ENCODE data around the gene HIKESHI.
"Not testable (repeated sequence)": the region's sequence is repeated elsewhere in the genome, so short reads cannot be mapped to it uniquely, and the experiment has no call there.

The HIKESHI gene

DNA sequence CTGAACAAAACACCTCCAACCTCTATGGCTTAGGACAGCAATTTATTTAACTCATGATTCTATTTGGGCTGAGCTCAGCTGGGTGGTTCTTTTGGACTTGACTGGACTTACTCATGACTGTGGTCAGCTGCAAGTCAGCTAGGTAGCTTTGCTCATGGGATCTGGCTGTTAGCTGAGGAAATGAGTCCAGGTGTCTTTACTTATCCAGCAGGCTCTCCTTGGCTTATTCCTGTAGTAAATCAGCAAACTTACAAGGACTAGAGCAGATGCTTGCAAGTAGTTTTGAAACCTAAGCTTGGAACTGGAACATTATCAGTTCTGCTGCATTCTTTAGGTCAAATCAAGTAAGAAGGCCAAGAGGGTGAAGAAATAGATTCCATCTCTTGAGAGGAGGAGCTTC is 8.0 kb upstream of the HIKESHI start:
- DNase-seq: no peak

DNA sequence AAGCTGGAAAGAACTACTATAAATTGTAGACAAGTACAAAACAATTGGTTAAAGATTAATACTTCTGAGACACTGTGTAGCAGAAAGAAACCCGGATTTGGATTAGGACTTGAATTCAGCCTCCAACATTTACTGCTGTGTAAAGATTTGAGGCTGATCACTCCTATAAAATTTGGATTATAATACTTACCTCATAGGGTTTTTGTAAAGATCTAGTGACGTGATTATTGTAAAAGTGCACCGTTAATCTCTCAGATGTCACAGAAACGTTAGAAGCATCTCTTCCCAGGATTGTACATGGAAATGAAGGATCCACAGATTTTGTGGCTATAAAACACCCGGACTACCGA is 323 bp upstream of the HIKESHI start:
- DNase-seq: no peak

DNA sequence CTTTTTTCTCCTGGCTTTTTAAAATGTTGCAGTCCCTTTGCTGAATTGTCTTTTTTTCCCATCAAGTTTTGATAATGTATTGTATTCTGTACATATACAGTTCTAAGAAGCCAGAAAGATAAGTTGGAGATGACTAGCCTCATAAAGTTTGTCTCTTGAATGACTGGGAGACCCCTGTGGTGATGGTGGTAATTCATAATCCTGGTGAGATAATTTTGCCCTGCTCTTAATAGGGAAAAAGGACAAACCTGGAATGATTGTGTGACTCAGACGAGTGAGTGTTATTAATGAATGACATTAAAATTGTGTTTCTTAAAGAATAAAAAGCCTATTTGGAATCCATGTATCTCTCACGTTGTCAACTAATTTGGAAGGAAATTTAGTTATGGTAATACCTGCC is 1.2 kb downstream of the HIKESHI start:
- DNase-seq: no peak

DNA sequence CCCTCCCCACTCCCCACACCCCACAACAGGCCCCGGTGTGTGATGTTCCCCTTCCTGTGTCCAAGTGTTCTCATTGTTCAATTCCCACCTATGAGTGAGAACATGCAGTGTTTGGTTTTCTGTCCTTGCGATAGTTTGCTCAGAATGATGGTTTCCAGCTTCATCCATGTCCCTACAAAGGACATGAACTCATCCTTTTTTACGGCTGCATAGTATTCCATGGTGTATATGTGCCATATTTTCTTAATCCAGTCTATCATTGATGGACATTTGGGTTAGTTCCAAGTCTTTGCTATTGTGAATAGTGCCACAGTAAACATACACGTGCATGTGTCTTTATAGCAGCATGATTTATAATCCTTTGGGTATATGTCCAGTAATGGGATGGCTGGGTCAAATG is 6.7 kb downstream of the HIKESHI start:
- DNase-seq: not testable (repeated sequence)

DNA sequence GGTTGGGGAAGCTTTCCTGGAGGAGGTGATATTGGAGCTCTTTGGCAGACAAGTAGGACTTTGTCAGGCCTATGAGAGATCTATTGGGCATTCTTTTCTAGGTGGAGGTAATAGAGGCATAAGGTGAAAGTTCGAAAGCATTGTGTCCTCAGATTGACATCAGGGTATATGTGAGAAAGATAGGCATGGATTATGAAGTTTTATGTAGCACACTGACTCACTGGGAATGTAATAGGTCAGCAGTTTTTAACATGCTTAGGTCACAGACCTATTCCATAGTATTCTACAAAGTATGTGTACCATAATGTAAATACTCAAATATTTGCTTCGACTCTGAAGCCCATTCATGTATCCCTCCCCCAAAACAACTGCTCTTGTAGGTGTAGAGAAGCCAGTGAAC is 11.8 kb downstream of the HIKESHI start:
- DNase-seq: no peak

DNA sequence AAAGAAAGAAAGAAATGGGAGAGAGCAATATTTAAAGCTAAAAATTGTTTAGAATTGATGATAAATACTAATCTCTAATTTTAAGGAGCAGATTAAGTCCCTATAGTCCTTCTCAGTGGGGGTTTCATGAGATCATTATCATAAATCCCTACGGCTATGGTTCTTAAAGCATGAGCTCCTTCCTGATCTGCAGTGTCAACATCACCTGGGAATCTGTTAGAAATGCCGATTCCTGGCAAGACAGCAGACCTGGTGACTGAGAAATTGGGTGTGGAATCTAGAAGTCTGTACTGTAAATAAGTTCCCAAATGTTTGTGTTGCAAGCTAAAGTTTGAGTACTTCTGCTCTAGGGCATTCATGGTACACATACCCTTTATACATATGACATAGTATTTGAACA is 12.6 kb downstream of the HIKESHI start:
- no peak for DNase-seq

DNA sequence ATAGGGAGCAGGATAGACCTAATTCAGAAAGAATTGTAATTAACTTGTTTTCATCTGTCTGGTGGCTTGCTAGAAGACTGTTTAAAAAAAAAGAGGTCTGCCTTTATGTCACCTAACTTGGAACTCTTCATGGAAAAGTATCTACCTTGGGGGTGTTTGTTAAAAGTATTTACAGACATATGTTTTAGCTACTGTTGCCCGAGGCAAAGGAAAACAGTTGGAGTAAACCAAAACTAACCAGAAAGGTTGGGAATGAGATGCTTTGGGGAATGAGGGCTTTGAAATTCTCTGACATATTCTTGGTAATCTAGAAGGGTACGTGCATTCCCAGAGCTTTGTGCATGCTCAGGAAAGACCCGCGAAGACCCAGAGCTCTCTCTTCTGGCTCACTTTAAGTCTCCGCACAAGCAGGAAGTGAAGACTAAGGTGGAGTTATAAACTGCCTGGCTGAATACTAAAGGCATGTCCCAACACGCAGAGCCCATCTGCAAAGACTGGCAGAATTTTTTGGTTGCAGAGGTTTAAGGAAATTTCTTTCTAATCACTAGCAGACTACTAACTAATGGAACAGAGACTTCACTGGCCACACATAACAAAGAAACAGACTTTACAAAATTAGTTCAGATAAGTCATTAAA is 33.2 kb downstream of the HIKESHI start:
- no peak for DNase-seq

DNA sequence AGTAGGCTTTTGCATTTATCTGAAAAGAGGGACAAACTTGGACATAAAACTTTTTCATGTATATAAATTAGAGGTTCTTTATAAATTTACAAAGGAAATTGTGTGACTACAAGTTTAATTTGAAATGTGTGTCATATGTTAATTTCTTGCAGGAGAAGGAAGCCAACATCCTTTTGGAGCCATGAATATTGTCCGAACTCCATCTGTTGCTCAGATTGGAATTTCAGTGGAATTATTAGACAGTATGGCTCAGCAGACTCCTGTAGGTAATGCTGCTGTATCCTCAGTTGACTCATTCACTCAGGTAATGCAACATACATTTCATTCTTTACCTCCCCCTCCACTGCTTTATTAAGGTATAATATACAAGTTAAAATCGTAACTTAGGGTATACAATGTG is 35.2 kb downstream of the HIKESHI start:
- no peak for DNase-seq

DNA sequence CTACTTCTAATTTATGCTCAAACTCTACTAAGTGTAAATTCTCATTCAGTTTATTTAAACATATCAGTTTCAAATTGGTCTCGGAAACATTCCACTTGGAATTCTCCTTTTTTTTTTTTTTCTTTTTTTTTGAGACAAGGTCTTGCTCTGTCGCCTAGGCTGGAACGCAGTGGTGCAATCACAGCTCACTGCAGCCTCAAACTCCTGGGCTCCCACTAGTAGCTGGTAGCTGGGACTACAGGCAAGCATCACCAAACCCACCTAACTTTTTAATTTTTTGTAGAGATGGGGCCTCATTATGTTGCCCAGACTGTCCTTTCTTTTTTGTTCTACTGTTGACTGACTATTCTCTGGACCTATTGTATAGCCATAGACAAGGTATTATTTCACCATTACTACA is 39.3 kb downstream of the HIKESHI start:
- DNase-seq: no peak

DNA sequence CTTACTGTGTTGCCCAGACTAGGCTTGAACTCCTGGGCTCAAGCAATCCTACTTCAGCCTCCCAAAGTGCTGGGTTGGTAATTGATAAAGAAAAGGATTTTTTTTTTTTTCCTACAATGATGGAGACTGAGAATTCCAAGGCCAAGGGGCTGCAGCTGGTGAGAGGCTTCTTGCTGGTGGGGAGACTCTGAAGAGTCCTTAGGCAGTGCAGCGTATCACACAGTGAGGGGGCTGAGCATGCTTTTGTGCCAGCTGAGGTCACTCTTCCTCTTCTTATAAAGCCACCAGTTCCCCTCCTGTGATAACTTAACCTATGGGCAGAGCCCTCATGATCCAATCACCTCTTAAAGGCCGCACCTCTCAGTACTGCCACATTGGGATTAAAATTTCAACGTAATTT is 44.5 kb downstream of the HIKESHI start:
- no peak for DNase-seq

DNA sequence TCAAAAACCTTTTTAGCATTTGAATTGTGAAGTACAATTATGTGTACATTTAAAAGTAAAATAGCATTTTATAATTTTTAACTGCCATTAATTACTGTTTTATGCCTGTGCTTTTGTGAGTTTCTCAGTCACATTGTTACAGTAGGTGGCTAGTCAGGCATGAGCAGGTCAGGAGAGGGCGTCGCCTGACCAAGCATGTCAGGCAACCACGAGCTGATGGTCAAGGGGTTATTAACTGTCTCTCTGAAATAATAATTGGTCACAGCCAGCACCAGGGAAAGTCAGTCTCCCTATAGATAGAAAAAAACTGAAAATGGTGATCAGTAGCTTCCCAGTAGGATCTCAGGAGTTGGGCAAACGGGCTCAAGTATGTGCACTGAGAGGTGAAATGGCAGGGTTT is 53.2 kb downstream of the HIKESHI start:
- no peak for DNase-seq

DNA sequence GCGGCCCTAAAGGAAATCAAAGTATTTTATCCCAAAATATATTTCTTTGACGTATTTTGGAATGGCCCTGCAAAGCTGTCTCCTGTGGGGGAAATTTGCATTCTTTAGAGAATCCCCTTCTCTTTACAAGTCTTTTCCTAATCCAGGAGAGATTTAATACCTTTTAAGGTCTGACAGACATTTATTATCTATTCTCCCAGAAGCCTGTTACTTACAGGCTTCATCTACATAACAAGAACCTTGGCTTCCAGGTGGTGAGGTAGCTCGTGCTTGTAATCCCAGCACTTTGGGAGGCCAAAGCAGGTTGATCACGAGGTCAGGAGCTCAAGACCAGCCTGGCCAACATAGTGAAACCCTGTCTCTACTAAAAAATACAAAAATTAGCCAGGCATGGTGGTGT is 55.4 kb downstream of the HIKESHI start:
- not testable (repeated sequence) for DNase-seq

DNA sequence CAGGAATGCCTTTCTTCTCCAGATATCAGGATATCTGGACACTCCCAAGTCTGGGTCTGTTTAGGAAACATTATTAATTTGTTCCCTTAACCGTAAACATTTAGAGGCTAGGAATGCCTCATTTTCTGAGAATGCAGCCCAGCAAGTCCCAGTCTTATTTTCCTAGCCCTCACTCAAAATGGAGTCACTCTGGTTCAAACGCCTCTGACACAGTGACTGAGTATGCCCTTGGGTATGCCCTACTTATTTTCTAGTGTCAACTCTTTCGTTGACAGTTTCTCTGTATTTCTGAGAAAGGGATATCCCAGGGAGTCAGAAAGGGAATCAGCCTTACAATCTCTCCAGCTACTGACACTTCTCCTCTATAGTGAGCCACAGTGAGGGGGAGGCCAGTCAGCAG is 56.7 kb downstream of the HIKESHI start:
- no peak for DNase-seq

DNA sequence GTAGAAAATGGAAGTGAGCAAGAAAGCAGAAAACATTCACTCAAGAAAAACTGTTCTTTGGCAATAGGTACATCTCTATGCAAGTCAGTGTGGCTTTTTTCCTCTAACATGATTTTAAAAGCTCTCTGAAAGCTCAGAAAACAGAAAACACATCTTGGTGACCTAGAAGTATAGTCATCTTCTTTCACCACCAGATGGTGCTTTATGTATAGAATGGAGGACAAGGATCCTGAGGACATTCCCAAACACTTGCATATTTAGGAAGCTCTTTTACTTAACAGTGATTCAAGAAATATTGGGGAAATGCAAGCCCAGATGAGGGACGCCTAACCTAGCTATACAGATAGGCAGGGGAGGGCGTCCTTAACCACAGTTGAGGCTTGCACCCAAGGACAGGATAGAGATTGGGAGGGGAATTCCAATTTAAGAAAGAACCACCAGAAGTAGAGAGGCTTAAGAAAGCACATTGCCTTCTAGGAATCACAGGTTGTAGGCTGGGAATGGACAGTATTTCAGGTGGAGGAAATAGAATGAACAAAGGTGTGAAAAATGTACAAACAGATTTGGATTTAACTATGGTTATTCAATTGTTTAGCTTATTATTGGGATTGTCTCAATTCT is 58.8 kb downstream of the HIKESHI start:
- no peak for DNase-seq

DNA sequence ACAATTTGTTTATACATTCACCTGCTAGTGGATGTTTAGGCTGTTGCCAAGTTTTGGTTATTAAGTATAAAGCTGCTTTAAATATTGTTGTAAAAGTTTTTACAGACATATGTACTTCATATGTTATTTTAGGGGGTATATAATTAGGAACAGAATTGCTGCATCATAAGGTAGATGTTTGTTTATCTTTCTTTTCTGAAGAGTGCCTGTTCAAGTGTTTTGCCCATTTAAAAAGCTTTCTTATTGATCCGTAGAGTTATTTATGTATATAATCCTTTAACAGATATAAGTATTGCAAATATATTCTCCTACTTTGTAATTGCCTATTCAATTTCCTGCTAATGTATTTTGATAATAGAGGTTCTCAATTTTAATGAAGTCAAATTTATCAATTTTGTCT is 61.4 kb downstream of the HIKESHI start:
- no peak for DNase-seq

DNA sequence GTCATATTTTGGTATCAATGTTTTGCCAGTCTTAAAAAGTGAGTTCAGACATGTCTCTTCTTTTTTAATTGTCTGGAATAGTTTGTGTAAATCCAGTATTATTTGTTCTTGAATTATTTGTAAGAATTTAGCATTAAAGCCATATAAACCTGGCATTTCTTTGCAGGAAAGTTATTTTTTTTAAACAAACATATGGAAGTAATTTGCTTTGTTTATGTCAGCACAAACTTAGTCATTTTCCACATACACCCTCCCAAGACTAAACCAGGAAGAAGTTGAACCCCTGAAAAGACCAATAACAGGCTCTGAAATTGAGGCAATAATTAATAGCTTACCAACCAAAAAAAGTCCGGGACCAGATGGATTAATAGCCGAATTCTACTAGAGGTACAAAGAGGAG is 63.5 kb downstream of the HIKESHI start:
- DNase-seq: no peak

DNA sequence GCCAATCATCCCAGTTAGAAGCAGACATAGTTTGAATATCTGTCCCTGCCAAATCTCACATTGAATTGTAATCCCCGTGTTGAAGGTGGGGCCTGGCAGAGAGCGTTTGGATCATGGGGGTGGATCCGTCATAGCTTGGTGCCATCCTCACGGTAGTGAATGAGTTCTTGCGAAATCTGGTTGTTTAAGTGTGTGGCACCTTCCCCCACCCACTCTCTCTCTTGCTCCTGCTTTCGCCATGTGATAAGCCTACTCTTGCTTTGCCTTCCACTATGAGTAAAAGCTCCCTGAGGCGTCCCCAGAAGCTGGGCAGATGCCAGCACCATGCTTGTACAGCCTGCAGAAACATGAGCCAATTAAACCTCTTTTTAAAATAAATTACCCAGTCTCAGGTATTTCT is 67.6 kb downstream of the HIKESHI start:
- DNase-seq: no peak

DNA sequence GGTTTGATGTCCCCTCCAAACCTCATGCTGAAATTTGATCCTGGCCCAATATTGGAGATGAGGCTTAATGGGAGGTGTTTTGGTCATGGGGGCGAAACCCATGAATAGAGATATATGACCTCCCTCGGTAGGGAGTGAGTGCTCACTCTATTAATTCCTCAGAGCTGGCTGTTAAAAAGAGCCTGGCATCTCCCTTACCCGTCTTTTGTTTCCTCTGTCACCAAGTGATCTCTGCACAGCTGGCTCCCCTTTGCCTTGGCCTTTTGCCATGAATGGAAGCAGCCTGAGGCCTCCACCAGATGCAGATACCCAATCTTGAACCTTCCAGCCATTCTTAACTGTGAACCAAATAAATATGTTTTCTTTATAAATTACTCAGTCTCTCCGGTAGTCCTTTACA is 68.1 kb downstream of the HIKESHI start:
- no peak for DNase-seq

DNA sequence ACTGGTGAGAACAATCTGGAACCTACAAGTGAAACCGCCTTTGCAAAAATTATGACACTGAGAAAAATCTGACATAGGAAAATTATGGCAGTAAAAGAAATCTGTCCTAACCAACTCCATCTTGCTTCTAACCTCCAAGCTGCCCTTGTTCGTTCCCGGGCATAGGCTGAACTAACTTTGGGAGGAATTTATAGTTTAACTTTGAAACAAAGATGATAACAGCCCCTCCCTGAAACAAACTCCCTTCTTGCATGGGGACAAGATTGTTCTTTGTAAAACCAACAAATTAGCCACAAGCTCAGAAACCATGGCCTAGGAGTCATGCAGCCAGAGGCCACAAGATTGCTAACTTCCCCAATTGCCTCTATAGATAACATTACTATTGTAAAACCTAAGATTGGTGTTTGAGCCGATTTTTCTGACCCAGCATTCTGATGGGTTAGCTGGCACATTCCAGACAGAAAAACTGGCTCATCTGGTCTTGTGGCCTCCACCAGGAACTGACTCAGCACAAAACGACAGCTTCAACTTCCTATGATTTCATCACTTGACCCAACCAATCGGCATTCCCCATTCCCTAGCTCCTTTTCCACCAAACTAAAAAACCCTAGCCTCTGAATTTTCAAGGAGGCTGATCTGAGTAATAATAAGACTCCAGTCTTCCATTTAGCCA is 69.0 kb downstream of the HIKESHI start:
- DNase-seq: no peak

DNA sequence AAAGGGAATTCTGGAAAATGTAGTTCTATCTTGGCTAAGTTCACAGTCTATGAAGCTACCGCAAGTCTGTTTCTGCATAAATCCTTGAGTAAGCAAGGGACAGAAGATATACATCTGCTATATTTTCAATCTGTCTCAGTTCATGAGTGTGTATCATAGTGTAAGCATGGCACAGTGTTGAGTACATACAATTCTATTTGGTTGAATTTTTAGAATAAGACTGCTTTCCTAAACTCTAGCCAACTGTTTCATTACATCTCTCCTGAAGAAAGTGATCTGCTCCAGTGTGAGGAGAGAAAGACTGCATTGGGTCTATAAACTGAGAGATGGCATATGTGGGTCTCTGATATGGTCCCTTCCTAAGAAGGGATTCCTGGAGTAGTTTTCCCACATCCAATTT is 70.0 kb downstream of the HIKESHI start:
- no peak for DNase-seq

DNA sequence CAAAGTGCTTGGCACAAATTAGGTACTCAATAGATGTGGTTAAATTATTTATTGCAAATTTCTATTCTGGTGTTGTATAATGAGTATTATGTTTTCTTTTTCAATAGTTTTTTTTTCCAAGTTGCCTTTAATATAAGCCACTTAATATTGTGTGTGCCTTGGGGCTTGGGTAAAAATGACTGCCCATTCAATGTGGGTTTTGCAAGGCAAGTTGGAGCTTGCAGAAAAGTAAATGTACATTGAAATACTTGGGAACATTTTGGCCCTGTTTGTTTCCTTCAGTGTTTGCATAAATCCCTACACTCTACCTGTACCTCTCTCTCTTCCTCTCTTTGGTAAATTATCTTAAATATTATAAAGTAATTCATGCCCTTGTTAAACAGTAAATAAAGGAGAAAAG is 70.5 kb downstream of the HIKESHI start:
- no peak for DNase-seq

DNA sequence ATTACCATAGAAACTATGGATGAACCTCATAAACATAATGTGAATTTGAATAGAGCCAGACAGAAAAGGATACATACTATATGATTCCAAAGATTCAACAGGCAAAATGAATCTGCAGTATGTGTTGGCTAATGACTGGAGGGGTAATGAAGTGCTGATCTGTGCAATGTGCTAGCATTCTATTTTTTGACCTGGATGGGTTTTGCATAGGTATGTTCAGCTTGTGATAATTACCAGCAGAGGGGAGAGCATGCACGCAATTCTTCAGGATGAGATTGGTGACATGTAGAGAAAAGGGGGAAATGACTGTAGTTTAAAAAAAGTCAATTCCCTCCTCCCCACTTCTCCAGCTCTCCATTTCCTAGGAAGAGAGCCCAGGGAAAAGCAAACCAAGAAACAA is 72.0 kb downstream of the HIKESHI start:
- no peak for DNase-seq

DNA sequence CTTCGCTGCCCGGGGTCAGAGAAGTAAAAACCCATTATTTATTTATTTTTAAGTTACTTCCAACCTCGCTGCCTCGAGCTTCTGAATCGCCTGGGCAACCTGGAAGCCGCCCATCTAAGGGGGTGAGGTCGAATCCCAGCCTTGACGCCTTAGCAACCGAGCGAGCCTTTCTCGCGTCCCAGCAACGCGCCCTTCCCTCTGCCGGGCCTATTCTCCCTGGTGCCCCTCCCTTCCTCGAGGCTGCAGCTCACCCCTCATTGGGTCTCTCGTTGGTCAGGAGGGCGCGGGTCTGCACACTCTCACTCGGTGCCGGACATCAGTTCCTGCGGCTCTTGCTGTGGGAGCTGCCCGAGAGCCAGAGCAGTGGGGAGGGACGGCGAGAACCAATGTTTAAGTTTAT is 72.5 kb downstream of the HIKESHI start, which contains the start of gene CCDC81:
TSS of gene CCDC81 (plus strand) at position 302 of the 400 bp plus-strand sequence. CDS start 277 bp downstream, outside the sequence.
- no peak for DNase-seq

DNA sequence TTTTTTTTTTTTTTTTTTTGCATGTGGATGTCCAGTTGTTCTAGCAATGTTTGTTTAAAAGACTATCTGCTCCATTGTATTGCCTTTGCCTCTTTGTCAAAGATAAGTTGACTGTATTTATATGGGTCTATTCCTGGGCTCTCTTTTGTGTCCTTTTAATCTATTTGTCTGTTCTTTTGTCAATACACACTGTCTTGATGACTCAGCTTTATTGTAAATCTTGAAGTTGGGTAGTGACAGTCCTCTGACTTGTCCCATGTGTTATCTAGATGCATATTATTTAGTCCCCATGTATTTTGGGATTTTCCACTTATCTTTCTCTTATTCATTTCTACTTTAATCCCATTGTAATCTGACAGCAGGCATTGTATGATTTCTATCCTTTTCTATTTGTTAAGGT is 75.9 kb downstream of the HIKESHI start:
- DNase-seq: no peak
